HepG2 (cell line): ENCODE data around the gene NFE2L2. TPM values are rescaled to one million over a fixed set of nuclear protein-coding genes. Genes with fewer than 3 reads are reported as not detected.
A peak's percentile ranks its signal among the peaks of the same experiment; 100 is the strongest.

Source experiments
- CCAR2 ChIP-seq: fragments of 200-400 bp; formaldehyde crosslinking; optimal IDR thresholded peaks from 2 replicates; pipeline ENCODE3; 2018; ENCODE audit warnings: low read depth, mild to moderate bottlenecking, low read length, moderate library complexity
- CENPBD1 ChIP-seq: sonication (generic); formaldehyde crosslinking; IDR thresholded peaks from 2 replicates; pipeline ENCODE4 v1.8.0; 2022; ENCODE audit warnings: missing genetic modification reagents, low read depth, mild to moderate bottlenecking, borderline replicate concordance
- CENPT ChIP-seq: sonication (generic); formaldehyde crosslinking; IDR thresholded peaks from 2 replicates; pipeline ENCODE4 v1.8.0; 2022; ENCODE audit warnings: low read depth, mild to moderate bottlenecking, moderate library complexity, missing genetic modification reagents
- HNRNPL ChIP-seq: fragments of 200-400 bp; formaldehyde crosslinking; IDR thresholded peaks from 2 replicates; pipeline ENCODE4 v1.6.1; 2017; ENCODE audit warnings: mild to moderate bottlenecking, low read depth, low read length
- HOXA5 ChIP-seq: sonication (generic); formaldehyde crosslinking; IDR thresholded peaks from 2 replicates; pipeline ENCODE4 v1.4.0; 2020; ENCODE audit warnings: missing genetic modification reagents
- JUND ChIP-seq: sonication (generic); formaldehyde crosslinking; IDR thresholded peaks from 2 replicates; pipeline ENCODE4 v1.8.0; 2022; ENCODE audit warnings: mild to moderate bottlenecking, missing genetic modification reagents
- PAXIP1 ChIP-seq: sonication (generic); formaldehyde crosslinking; conservative IDR thresholded peaks from 2 replicates; pipeline ENCODE4 v1.4.0; 2020; ENCODE audit warnings: mild to moderate bottlenecking, missing genetic modification reagents, moderate library complexity
- RAD21 ChIP-seq: fragments of 450-650 bp; formaldehyde crosslinking; IDR thresholded peaks from 2 replicates; pipeline ENCODE4 v1.5.0; 2020; ENCODE audit warnings: mild to moderate bottlenecking
- SALL2 ChIP-seq: sonication (generic); formaldehyde crosslinking; IDR thresholded peaks from 2 replicates; pipeline ENCODE4 v1.8.1; 2023; ENCODE audit warnings: mild to moderate bottlenecking, missing genetic modification reagents, inconsistent platforms
- SMARCC2 ChIP-seq: fragments of 450-650 bp; IDR thresholded peaks from 2 replicates; pipeline ENCODE4 v1.6.1; 2017; ENCODE audit warnings: antibody characterized with exemption, mild to moderate bottlenecking
- SRSF9 ChIP-seq: fragments of 200-400 bp; formaldehyde crosslinking; IDR thresholded peaks from 2 replicates; pipeline ENCODE4 v1.6.1; 2018; ENCODE audit warnings: borderline replicate concordance, mild to moderate bottlenecking, low read depth, low read length; ENCODE audit not compliant: insufficient read depth, poor library complexity, severe bottlenecking
- TBL1XR1 ChIP-seq: fragments of 150-350 bp; IDR thresholded peaks from 2 replicates; pipeline ENCODE4 v1.6.1; 2014; ENCODE audit warnings: borderline replicate concordance, low read length; ENCODE audit not compliant: partially characterized antibody
- TGIF2 ChIP-seq: IDR thresholded peaks from 2 replicates; pipeline ENCODE4 v1.6.1; 2016; ENCODE audit warnings: control low read depth, missing compliant biosample characterization
- TRIM24 ChIP-seq: sonication (generic); formaldehyde crosslinking; IDR thresholded peaks from 2 replicates; pipeline ENCODE4 v1.8.0; 2022; ENCODE audit warnings: mild to moderate bottlenecking, missing genetic modification reagents
- ZGPAT ChIP-seq: IDR thresholded peaks from 2 replicates; pipeline ENCODE4 v1.6.1; 2016; ENCODE audit warnings: mild to moderate bottlenecking
- ZNF235 ChIP-seq: sonication (generic); formaldehyde crosslinking; IDR thresholded peaks from 2 replicates; pipeline ENCODE4 v1.8.1; 2023; ENCODE audit warnings: mild to moderate bottlenecking, missing genetic modification reagents, borderline replicate concordance
- ZNF335 ChIP-seq: sonication (generic); formaldehyde crosslinking; IDR thresholded peaks from 2 replicates; pipeline ENCODE4 v1.4.0; 2020; ENCODE audit warnings: missing genetic modification reagents
- ZNF749 ChIP-seq: sonication (generic); formaldehyde crosslinking; IDR thresholded peaks from 2 replicates; pipeline ENCODE4 v1.8.0; 2022; ENCODE audit warnings: mild to moderate bottlenecking, missing genetic modification reagents, moderate library complexity, borderline replicate concordance
- ZNF776 ChIP-seq: sonication (generic); formaldehyde crosslinking; IDR thresholded peaks from 2 replicates; pipeline ENCODE4 v1.4.0; 2020; ENCODE audit warnings: mild to moderate bottlenecking, missing genetic modification reagents
- polyA plus RNA-seq, 8 experiments: library from polyadenylated mRNA; depleted of rRNA in 3 of 8; stranded (reverse) in 7 of 8; unstranded in 1 of 8; fragments of >200 nt; fragmentation: Illumina TruSeq in 4 of 8; extraction: Trizol in 4 of 8; gene quantifications; 2 replicates each; pipeline versions ENCODE4 v1.2.1 to v1.2.3, GENCODE V29; 2011 to 2016; ENCODE audit warnings: low read depth in 4 of 8, missing spikeins in 1 of 8, mixed read lengths in 1 of 8; ENCODE audit not compliant: insufficient read depth in 1 of 8
- total RNA-seq, 5 experiments: library from RNA; depleted of rRNA; stranded (reverse); fragments of >200 nt; fragmentation: Illumina TruSeq; extraction: Trizol; gene quantifications; 2 replicates each; pipeline ENCODE4 v1.2.3, GENCODE V29; 2016; ENCODE audit warnings: low read depth in 1 of 5
- TF ChIP-seq, protein P1 (sequence below): sonication (generic); IDR thresholded peaks from 2 replicates; pipeline ENCODE4 v1.6.1; 2016; ENCODE audit warnings: low read depth, borderline replicate concordance

The NFE2L2 gene
- total and polyA plus RNA-seq, 2 of the 13 experiments (the other 11 are each of a cell fraction or from before 2014, with no cell fraction given), result 84.6 to 215 TPM

DNA sequence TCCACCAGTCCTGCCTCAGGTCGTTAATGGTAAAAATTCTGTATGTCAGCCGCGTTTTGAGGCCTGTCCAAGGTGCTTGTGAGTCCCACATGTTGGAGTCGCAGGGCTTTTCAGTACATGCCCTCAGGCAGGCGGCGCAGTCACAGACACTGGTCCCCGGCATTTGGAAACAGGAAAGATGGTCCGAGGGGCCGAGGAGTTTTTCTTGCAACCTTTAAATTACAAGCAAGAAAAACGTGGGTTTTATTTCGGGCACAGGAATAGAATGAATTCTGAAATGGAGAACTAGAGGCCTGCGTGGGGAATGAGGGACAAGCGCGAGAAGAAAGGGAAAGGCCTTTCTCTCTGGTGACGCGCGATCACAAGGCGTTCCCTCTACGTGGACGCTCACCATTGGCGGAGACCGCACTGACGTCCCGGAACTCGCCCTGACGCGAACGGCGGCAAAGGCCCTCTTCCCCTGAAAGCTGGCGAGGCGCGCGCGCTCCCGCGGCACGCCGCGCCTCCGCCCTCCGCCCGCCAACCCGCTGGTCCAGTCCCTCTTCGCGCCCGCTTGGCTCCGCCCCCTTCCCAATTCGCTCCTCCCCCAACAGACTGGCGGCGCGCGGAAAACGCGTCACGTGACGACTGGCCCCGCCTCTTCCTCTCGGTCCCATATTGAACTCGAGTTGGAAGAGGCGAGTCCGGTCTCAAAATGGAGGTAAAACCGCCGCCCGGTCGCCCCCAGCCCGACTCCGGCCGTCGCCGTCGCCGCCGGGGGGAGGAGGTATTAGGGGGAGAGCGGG is 52.2 kb downstream of the NFE2L2 start, which contains the start of gene HNRNPA3 (continued):
- no peak for TF ChIP-seq JUND (CRISPR knock-in tag)
- TF ChIP-seq SALL2 (CRISPR knock-in tag), result peak; percentile 21
- no peak for TF ChIP-seq SMARCC2
- TF ChIP-seq ZNF776 (CRISPR knock-in tag), result peak; percentile 60; the same call in 1 of the 2 replicates
- peak; percentile 75 for TF ChIP-seq ZNF749 (CRISPR knock-in tag)
- TF ChIP-seq, protein P1, sequence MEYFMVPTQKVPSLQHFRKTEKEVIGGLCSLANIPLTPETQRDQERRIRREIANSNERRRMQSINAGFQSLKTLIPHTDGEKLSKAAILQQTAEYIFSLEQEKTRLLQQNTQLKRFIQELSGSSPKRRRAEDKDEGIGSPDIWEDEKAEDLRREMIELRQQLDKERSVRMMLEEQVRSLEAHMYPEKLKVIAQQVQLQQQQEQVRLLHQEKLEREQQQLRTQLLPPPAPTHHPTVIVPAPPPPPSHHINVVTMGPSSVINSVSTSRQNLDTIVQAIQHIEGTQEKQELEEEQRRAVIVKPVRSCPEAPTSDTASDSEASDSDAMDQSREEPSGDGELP, result peak; percentile 44; the same call in 1 of the 2 replicates
- no peak for TF ChIP-seq SRSF9
- TF ChIP-seq HOXA5, result peak; percentile 69; the same call in 1 of the 2 replicates
- TF ChIP-seq CENPT, result no peak
- TF ChIP-seq CENPBD1 (CRISPR knock-in tag), result no peak; the same call in 1 of the 2 replicates
- TF ChIP-seq CCAR2, result no peak
- no peak for TF ChIP-seq HNRNPL
- peak; percentile 14 for TF ChIP-seq TBL1XR1
- peak; percentile 20; the same call in 1 of the 2 replicates for TF ChIP-seq PAXIP1
- peak; percentile 38; the same call in 1 of the 2 replicates for TF ChIP-seq RAD21 (CRISPR knock-in tag)
- 0 out of 2 replicates have a peak, but pooled peaks have one; percentile 12 for TF ChIP-seq ZGPAT (CRISPR knock-in tag)
- TF ChIP-seq TGIF2, result no peak
- TF ChIP-seq TRIM24, result no peak
- TF ChIP-seq ZNF335 (CRISPR knock-in tag), result peak; percentile 72; the same call in 1 of the 2 replicates
- no peak; the same call in 1 of the 2 replicates for TF ChIP-seq ZNF235 (CRISPR knock-in tag)
